GM18499 (cell line): ENCODE results near the gene PRR30.
"Not testable (repeated sequence)": the region's sequence is repeated elsewhere in the genome, so short reads cannot be mapped to it uniquely, and the experiment has no call there.

Source experiments
- ATAC-seq: cut with Tn5 transposase; IDR thresholded peaks from one replicate; pipeline ENCODE4 v1.9.1; 2021; ENCODE audit warnings: moderate number of reproducible peaks; ENCODE audit not compliant: insufficient read depth, unreplicated experiment

PRR30 gene

GRCh38 chr2:27139310-27139709, at the start of gene PRR30:
PRR30 (minus strand) TSS chr2:27139410; CDS start chr2:27138329, 1,081 bp downstream.
- no peak for ATAC-seq

GRCh38 chr2:27186613-27187345, 47.6 kb upstream of the PRR30 start:
- no peak for ATAC-seq

- ATAC-seq = no peak
Measured at GRCh38 chr2:27185331-27186026, 46.3 kb upstream of the PRR30 start.

GRCh38 chr2:27184115-27184514, 44.9 kb upstream of the PRR30 start:
- ATAC-seq = no peak

- ATAC-seq = no peak
Measured at GRCh38 chr2:27182346-27182745, 43.1 kb upstream of the PRR30 start.

- no peak for ATAC-seq
Measured at GRCh38 chr2:27179344-27180000, 40.3 kb upstream of the PRR30 start.

GRCh38 chr2:27178469-27178868, 39.3 kb upstream of the PRR30 start:
- no peak for ATAC-seq

- ATAC-seq = no peak
Measured at GRCh38 chr2:27177441-27178351, 38.5 kb upstream of the PRR30 start.

- ATAC-seq = not testable (repeated sequence)
Measured at GRCh38 chr2:27175781-27176180, 36.6 kb upstream of the PRR30 start.

- ATAC-seq = no peak
Measured at GRCh38 chr2:27175330-27175729, 36.1 kb upstream of the PRR30 start.

GRCh38 chr2:27174638-27175037, 35.4 kb upstream of the PRR30 start:
- ATAC-seq = no peak

GRCh38 chr2:27171351-27171848, 32.2 kb upstream of the PRR30 start:
- ATAC-seq = no peak

GRCh38 chr2:27170581-27171337, 31.5 kb upstream of the PRR30 start:
- ATAC-seq = no peak

- no peak for ATAC-seq
Measured at GRCh38 chr2:27164960-27165763, 26.0 kb upstream of the PRR30 start.

- no peak for ATAC-seq
Measured at GRCh38 chr2:27162151-27163121, 23.2 kb upstream of the PRR30 start.

- no peak for ATAC-seq
Measured at GRCh38 chr2:27160191-27160590, 21.0 kb upstream of the PRR30 start.

GRCh38 chr2:27159271-27159670, 20.1 kb upstream of the PRR30 start:
- ATAC-seq = no peak
